GM21526 (cell line): ENCODE data around the gene SMC1A.
"Not testable (repeated sequence)": the region's sequence is repeated elsewhere in the genome, so short reads cannot be mapped to it uniquely, and the experiment has no call there.

Source experiments
- ATAC-seq: cut with Tn5 transposase; IDR thresholded peaks from one replicate; pipeline ENCODE4 v1.9.1; 2021; ENCODE audit warnings: moderate library complexity; ENCODE audit not compliant: unreplicated experiment, low FRiP score

The SMC1A gene

GRCh38 chrX:53422086-53422860 lies at the start of gene SMC1A:
SMC1A (minus strand) TSS chrX:53422654; CDS start chrX:53422600, 54 bp downstream.
- ATAC-seq: peak; percentile 95

- ATAC-seq: no peak
Measured at GRCh38 chrX:53471346-53471745, 48.9 kb upstream of the SMC1A start.

- ATAC-seq: not testable (repeated sequence)
Measured at GRCh38 chrX:53468659-53469058, 46.2 kb upstream of the SMC1A start.

DNA sequence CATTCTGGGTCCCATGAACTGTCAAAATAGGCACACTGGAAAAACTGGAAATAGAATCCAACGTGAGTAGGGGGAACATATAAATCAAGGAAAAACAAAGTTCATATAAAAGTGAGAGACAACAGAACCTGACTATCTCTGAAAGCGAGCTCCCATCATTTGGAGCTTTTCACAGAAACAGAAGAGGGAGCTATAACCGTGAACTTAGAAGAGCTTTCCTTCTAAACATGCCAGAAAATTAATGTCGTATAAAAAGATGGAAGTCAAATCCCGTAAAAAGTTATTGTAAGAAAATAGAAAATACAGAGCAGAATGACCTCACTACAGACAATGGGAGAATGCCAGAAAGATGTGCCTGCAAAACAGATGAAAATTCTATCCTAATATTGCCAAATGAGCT lies 35.6 kb upstream of the SMC1A start:
- no peak for ATAC-seq

- no peak for ATAC-seq
Measured at GRCh38 chrX:53456254-53456653, 33.8 kb upstream of the SMC1A start.

- ATAC-seq: no peak
Measured at GRCh38 chrX:53452812-53453211, 30.4 kb upstream of the SMC1A start.

GRCh38 chrX:53449632-53450031 lies 27.2 kb upstream of the SMC1A start:
- ATAC-seq: no peak

DNA sequence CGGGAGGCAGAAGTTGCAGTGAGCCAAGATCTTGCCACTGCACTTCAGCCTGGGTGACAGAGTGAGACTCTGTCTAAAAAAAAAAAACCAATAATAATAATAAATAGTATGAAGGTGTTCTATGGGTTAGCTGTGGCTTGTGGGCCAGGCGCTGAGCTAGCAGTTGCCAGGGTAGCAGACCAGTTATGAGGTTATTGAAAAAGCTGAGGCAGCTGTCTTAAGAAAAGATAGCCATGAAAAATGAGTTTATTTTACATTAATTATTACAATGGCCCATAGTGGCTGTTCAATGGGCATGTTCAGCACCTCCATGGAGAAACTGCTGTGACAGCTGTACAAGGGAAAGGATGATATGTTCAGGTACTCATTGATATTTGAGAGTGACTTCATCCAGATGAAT lies 25.0 kb upstream of the SMC1A start:
- no peak for ATAC-seq

DNA sequence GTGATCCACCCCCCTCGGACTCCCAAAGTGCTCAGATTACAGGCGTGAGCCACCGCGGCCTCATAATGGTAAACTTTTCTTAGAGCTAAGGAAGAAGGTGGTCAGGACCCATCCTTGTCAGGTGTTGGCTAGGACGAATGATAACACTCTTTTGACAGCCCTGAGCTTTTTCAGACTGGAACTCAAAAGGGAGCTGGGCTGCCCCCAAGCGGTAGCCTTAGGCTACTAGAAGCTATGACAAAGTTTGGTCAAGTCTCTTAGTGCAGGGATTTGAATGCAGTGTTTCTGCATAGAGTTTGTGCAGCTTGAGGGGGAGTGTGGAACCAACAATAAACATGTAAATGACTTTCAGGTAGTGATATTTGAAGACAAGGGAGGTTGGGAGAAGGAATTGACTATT lies 23.5 kb upstream of the SMC1A start:
- no peak for ATAC-seq

- ATAC-seq: no peak
Measured at GRCh38 chrX:53442322-53442631, 19.8 kb upstream of the SMC1A start.

DNA sequence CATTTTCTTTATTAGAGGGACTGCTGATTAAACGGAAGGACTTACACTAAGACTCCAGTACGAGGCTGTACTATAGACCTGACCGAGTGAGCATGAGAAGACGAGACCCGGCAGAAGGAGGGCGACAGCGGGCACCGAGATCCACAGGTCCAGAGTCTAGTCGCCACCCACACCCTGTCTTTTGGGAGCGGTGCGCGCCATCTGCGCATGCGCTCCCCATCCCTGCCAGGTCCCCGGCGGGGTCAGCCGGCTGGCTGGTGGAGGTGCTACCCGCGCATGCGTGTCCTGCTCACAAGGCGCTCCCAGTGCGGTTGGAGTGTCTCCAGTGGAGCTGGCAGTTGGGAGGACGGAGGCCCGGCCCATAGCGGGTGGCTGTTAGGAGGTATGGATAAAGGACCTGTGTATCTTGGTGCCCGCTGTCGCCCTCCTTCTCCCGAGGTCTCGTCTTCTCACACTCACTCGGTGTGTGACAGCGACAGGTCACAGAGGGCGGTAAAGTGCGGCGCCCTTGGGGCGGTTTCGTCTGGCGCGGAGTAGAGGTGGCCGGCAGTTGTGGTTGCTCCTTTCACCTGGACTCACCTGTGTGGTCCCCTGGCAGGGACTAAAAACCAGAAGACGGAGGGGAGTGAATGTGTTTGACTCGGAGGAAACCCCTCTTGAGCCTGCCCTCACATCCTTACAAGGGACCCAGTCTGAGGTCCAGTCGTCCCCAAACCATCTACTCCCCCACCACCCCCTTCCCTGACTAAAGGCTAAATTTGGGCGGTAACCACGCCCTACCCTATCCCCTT lies 19.3 kb upstream of the SMC1A start:
- ATAC-seq: peak; percentile 46

- ATAC-seq: no peak
Measured at GRCh38 chrX:53440621-53441517, 18.4 kb upstream of the SMC1A start.

DNA sequence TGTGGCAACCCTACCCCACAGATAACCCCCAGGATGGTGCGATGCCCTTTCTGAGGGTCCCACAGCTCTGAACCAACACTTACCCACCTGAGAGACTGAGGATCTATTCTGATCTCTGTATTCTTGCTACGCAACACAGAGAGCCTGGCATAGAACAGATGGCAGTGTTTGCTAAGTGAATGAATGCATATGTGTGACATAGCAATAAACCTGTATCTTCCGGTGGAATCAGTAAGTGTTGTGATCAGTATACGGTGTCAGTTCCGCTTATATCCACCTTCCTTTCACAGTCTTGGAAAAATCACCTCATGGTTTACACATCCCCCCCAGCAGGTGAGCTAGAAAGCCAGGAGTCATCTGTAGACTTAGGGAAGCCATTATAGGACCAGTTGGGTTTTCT lies 17.6 kb upstream of the SMC1A start:
- no peak for ATAC-seq

GRCh38 chrX:53438832-53439230 lies 16.4 kb upstream of the SMC1A start:
- no peak for ATAC-seq

- no peak for ATAC-seq
Measured at GRCh38 chrX:53438174-53438831, 15.8 kb upstream of the SMC1A start.

GRCh38 chrX:53437206-53437605 lies 14.8 kb upstream of the SMC1A start:
- no peak for ATAC-seq

GRCh38 chrX:53435997-53436396 lies 13.5 kb upstream of the SMC1A start:
- ATAC-seq: peak; percentile 73

DNA sequence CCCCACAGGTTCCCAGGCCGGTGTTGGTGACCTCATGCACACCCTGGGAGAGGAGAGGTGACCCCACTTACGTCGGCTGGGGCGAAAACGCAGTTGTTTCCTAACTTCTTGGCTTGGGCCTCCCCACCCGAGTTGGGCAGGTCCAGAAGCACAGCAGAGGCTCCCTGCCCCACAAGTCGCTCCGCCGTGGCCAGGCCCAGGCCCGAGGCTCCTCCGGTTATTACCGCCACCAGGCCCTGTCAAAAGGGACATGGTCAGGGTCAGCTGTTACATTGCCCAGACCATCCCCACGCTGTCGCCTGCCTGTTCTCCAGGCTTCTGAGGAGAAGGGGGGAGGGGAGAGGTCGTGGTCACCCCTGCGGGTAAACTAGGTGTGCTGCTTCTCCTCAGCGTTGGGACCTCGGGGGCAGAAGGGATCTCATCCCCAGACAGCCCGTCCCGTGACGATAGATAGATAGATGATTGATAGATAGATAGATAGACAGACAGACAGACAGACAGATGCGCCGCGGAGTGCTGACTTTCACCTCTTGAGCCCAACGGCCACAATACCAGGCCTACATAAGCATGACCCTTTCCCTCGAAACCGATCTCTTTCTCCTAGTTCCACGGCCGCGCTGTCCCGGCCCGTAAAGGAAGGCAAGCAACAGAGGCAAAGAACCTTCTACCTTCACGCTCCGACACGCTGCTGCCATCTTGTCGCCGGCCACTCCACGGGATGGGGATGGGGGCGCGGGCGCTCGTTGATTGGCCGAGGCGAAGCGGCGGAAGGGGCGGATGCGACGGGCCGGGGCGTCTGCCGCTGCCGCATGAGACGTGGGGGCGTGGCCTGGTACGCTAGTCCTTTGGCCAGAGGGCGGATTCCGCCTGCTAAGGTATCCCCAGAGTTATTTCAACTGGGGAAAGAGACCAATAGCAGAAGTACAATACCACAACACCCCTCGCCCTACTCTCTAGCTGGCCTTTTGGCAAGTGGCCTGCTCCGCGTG lies 11.5 kb upstream of the SMC1A start, which contains the start of gene HSD17B10:
TSS of gene HSD17B10 (minus strand) at position 720 of the 989 bp plus-strand sequence. CDS start at position 695, 25 bp downstream.
- ATAC-seq: peak; percentile 76

DNA sequence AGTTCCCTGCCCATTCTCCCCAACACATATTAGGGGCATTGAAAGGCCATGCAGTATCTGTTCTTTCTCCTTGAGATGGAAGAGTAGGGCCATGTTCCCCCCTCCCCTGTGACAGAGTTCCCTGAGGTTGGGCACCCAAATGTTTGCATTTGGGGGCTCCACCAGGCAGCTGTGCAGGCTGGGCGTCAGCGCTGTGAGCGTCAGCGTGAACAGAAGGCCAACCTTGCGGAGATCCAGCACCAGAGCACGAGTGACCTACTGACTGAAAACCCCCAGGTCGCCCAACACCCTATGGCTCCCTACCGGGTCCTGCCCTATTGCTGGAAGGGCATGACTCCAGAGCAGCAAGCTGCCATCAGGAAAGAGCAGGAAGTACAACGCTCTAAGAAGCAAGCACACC lies 7.8 kb upstream of the SMC1A start:
- no peak for ATAC-seq
